ENCODE data around the gene CLEC16A.
A peak's percentile ranks its signal among the peaks of the same experiment; 100 is the strongest.

The CLEC16A gene

DNA sequence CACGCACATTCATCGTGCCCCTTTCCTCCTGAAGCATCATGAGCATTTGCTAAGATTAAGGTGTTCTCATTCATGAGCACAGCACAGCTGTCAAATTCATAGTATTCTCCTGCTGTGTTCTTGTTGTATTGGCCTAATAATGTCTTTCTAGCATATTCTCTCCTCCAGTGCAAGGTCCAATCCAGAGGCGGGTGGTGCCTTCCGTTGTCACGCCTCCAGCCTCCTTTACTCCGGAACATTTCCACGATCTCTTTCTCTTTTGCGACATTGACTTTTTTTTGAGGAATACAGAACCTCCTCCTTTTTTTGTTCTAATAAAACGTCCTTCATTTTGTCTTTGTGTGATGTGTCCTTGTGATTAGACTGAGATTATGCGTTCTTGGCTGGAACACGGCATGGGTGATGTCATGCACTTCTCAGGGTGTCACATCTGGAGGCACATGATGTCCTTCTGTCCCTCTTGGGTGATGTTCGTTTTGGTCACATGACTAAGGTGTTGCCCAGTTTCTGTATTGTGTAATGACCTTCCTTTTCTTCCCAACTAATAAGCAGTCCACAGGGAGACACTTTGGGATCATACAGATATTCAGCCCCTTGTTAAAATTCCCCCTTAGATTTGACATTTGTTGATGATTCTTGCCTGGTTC, 66.3 kb downstream of the CLEC16A start:
- DNase-seq: peak; percentile 60 to 61

DNA sequence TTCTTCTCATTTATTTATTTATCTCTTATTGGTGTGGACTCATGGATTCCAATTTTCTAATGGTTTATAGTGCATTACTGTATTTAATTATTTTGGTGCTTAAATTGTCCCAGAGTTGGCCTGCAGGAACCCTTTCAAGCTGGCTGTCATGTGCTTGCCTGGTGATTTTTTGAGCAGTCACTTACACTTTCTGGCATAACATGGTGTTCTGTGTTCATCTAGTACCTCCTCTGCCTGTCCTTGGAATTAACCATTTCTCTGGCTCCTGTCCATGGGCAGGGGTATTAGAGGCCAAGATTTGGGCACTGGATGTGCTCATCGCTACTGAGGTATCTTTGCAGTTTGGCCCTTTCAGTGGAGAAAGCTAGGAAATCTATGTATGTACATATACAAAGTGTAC, 67.0 kb downstream of the CLEC16A start:
- Histone ChIP-seq H3K9me3 (no peaks in the 10 kb centered on the region), H3K4me3 (no peak overlapping the region), H3K36me3 (peaks cover 0 to 21% (median 9%) of the 10 kb centered on the region in 3 donors), H3K27ac (no peak overlapping the region), H3K4me1 (no peaks in the 10 kb centered on the region), H3K27me3 (no peaks in the 10 kb centered on the region)
- TF ChIP-seq CTCF (IDR thresholded peaks at IDR 0.05): no peak
- intact Hi-C loops (cut with DNase I; ENCODE audit: low total_unique reads): no loop called here
- no peak for DNase-seq

More for the DNA sequence above, 66.3 kb downstream of the CLEC16A start:
- TF ChIP-seq CTCF (IDR thresholded peaks at IDR 0.05): no peak
- intact Hi-C loops (cut with DNase I; ENCODE audit: low total_unique reads): no loop called here
- Histone ChIP-seq H3K27ac (no peak overlapping the region), H3K4me1 (no peaks in the 10 kb centered on the region), H3K4me3 (no peak overlapping the region), H3K27me3 (no peaks in the 10 kb centered on the region), H3K9me3 (no peaks in the 10 kb centered on the region), H3K36me3 (peaks cover 0 to 21% (median 9%) of the 10 kb centered on the region in 3 donors)

DNA sequence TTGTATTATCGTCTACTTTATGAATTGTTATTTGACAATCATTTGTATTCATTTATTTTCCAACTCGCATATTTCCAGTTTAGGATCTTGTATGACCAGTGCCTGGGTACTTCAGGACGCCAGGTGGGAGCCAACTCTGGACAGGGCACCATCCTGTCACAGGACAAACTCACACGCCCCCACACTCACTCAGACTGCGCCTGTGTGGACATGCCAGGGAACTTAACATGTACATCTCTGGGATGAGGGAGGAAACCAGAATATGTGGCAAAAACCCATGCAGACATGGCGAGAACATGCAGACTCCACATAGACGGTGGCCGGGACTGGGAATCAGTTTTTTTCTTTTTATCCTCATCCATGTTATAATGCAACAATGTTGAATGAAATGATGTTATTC, 68.5 kb downstream of the CLEC16A start:
- Histone ChIP-seq H3K4me3 (no peak overlapping the region), H3K9me3 (no peaks in the 10 kb centered on the region), H3K27me3 (no peaks in the 10 kb centered on the region), H3K36me3 (peaks cover 0 to 21% (median 9%) of the 10 kb centered on the region in 3 donors), H3K27ac (no peak overlapping the region), H3K4me1 (no peaks in the 10 kb centered on the region)
- intact Hi-C loops (cut with DNase I; ENCODE audit: low total_unique reads): no loop called here
- DNase-seq: no peak
- no peak for TF ChIP-seq CTCF (IDR thresholded peaks at IDR 0.05)

DNA sequence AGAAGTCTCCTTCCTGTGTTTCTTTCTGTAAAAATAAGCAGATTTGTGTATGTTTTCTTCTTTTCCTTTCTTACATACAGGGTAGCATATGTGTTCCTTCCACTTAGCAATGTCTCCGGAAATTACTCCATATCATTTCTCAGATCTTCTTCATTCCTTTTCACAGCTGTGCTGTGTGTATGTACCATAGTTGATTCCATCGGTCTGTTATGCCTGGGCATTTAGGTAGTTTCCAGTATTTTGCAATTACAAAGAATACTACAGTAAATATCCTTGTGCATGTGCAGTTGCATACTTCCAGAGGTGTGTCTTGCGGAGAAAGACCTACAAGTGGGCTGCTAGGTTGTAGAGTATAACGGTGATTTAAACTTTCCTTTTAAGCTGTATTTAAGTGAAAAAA, 69.8 kb downstream of the CLEC16A start:
- TF ChIP-seq CTCF (IDR thresholded peaks at IDR 0.05): no peak
- no peak overlapping the region for H3K4me3 ChIP-seq
- H3K9me3 ChIP-seq: no peaks in the 10 kb centered on the region
- intact Hi-C loops (cut with DNase I; ENCODE audit: low total_unique reads): no loop called here
- no peaks in the 10 kb centered on the region for H3K27me3 ChIP-seq
- H3K36me3 ChIP-seq: peaks cover 0 to 21% (median 9%) of the 10 kb centered on the region in 3 donors
- H3K27ac ChIP-seq: no peak overlapping the region
- no peaks in the 10 kb centered on the region for H3K4me1 ChIP-seq
- DNase-seq: no peak

DNA sequence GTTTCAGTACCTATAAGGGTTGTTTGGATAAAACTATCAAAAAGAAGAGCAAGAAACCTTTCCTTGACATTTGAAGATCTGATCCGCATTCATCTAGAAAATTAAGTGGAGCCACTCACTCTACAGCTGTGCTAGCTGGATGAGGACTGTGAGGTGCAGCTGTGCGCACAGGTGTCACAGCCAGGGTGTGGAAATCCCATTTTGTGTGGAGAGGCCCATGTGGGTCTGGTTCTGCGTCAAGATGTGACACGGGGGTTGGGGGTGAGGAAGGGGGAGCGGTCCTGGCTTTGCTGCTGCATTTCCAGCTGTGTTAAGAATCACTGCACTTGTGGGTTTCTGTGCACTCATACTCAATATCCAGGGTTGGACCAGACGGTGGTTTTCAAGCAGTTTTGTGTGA, 70.7 kb downstream of the CLEC16A start:
- TF ChIP-seq CTCF (IDR thresholded peaks at IDR 0.05): no peak

More for the DNA sequence above, 70.7 kb downstream of the CLEC16A start:
- intact Hi-C loops (cut with DNase I; ENCODE audit: low total_unique reads): no loop called here
- Histone ChIP-seq H3K4me3 (no peak overlapping the region), H3K27ac (no peak overlapping the region), H3K27me3 (no peaks in the 10 kb centered on the region), H3K9me3 (no peaks in the 10 kb centered on the region), H3K4me1 (no peaks in the 10 kb centered on the region), H3K36me3 (peaks cover 0 to 25% (median 1%) of the 10 kb centered on the region in 3 donors)
- no peak for DNase-seq

Measured in tibial artery (tissue), 4 donors.